ENCODE results near the gene PGM5. TPM values are rescaled to one million over a fixed set of nuclear protein-coding genes. Genes with fewer than 3 reads are reported as not detected.

PGM5 gene
- total RNA-seq, 1 experiment from 2014 or later, result 0.13 TPM

GRCh38 chr9:68418259-68418845 lies 61.9 kb downstream of the PGM5 start:
- Mint-ChIP-seq H3K27me3 (ENCODE audit: low read depth) (peaks cover 17% of the 10 kb centered on the region), H3K4me3 (no peak overlapping the region), H3K27ac (no peak overlapping the region), H3K9me3 (peaks cover 6% of the 10 kb centered on the region), H3K4me1 (no peaks in the 10 kb centered on the region), H3K36me3 (no peaks in the 10 kb centered on the region)
- TF ChIP-seq NFYB (CRISPR knock-in tag; conservative IDR thresholded peaks at IDR 0.05; ENCODE audit: low read depth), result no peak
- POLR2A ChIA-PET, result no interaction called here
- CTCF ChIA-PET, result interaction anchor here (0.9 to 2.4 kb wide), 9 partner anchors 26 to 154 kb away, joined by 3 to 27 read pairs (median 8); partner anchors contain the start of gene TMEM252
- no peak for ATAC-seq
- DNase-seq (ENCODE audit: low spot score), result no peak

GRCh38 chr9:68419901-68420300 lies 63.5 kb downstream of the PGM5 start:
- DNase-seq (ENCODE audit: low spot score), result no peak
- no peak overlapping the region for H3K4me3 Mint-ChIP-seq
- no peak overlapping the region for H3K27ac Mint-ChIP-seq
- peaks cover 10% of the 10 kb centered on the region for H3K9me3 Mint-ChIP-seq
- no peak for ATAC-seq
- POLR2A ChIA-PET, result no interaction called here
- no peaks in the 10 kb centered on the region for H3K36me3 Mint-ChIP-seq
- CTCF ChIA-PET, result interaction anchor here (2.0 kb wide), 1 partner anchor 140 kb away, joined by 7 read pairs; no protein-coding TSS in a partner anchor
- TF ChIP-seq, protein P1, sequence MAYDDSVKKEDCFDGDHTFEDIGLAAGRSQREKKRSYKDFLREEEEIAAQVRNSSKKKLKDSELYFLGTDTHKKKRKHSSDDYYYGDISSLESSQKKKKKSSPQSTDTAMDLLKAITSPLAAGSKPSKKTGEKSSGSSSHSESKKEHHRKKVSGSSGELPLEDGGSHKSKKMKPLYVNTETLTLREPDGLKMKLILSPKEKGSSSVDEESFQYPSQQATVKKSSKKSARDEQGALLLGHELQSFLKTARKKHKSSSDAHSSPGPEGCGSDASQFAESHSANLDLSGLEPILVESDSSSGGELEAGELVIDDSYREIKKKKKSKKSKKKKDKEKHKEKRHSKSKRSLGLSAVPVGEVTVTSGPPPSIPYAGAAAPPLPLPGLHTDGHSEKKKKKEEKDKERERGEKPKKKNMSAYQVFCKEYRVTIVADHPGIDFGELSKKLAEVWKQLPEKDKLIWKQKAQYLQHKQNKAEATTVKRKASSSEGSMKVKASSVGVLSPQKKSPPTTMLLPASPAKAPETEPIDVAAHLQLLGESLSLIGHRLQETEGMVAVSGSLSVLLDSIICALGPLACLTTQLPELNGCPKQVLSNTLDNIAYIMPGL (CRISPR knock-in tag; IDR thresholded peaks at IDR 0.05), result no peak
- TF ChIP-seq ZBTB21 (CRISPR knock-in tag; IDR thresholded peaks at IDR 0.05; ENCODE audit: borderline replicate concordance) (no peak), IRF1 (CRISPR knock-in tag; IDR thresholded peaks at IDR 0.05) (no peak), SP1 (CRISPR knock-in tag; conservative IDR thresholded peaks at IDR 0.05) (no peak), ZNF232 (CRISPR knock-in tag; IDR thresholded peaks at IDR 0.05) (no peak), ATF1 (CRISPR knock-in tag; IDR thresholded peaks at IDR 0.05) (no peak), CREB1 (CRISPR knock-in tag; IDR thresholded peaks at IDR 0.05) (no peak), OVOL2 (CRISPR knock-in tag; IDR thresholded peaks at IDR 0.05; ENCODE audit: borderline replicate concordance) (no peak), JUN (CRISPR knock-in tag; IDR thresholded peaks at IDR 0.05) (no peak), ZNF532 (CRISPR knock-in tag; IDR thresholded peaks at IDR 0.05; ENCODE audit: borderline replicate concordance) (no peak), JAZF1 (CRISPR knock-in tag; IDR thresholded peaks at IDR 0.05) (no peak)
- TF ChIP-seq, protein P2, sequence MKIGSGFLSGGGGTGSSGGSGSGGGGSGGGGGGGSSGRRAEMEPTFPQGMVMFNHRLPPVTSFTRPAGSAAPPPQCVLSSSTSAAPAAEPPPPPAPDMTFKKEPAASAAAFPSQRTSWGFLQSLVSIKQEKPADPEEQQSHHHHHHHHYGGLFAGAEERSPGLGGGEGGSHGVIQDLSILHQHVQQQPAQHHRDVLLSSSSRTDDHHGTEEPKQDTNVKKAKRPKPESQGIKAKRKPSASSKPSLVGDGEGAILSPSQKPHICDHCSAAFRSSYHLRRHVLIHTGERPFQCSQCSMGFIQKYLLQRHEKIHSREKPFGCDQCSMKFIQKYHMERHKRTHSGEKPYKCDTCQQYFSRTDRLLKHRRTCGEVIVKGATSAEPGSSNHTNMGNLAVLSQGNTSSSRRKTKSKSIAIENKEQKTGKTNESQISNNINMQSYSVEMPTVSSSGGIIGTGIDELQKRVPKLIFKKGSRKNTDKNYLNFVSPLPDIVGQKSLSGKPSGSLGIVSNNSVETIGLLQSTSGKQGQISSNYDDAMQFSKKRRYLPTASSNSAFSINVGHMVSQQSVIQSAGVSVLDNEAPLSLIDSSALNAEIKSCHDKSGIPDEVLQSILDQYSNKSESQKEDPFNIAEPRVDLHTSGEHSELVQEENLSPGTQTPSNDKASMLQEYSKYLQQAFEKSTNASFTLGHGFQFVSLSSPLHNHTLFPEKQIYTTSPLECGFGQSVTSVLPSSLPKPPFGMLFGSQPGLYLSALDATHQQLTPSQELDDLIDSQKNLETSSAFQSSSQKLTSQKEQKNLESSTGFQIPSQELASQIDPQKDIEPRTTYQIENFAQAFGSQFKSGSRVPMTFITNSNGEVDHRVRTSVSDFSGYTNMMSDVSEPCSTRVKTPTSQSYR (CRISPR knock-in tag; IDR thresholded peaks at IDR 0.05), result no peak
- TF ChIP-seq, protein P3, sequence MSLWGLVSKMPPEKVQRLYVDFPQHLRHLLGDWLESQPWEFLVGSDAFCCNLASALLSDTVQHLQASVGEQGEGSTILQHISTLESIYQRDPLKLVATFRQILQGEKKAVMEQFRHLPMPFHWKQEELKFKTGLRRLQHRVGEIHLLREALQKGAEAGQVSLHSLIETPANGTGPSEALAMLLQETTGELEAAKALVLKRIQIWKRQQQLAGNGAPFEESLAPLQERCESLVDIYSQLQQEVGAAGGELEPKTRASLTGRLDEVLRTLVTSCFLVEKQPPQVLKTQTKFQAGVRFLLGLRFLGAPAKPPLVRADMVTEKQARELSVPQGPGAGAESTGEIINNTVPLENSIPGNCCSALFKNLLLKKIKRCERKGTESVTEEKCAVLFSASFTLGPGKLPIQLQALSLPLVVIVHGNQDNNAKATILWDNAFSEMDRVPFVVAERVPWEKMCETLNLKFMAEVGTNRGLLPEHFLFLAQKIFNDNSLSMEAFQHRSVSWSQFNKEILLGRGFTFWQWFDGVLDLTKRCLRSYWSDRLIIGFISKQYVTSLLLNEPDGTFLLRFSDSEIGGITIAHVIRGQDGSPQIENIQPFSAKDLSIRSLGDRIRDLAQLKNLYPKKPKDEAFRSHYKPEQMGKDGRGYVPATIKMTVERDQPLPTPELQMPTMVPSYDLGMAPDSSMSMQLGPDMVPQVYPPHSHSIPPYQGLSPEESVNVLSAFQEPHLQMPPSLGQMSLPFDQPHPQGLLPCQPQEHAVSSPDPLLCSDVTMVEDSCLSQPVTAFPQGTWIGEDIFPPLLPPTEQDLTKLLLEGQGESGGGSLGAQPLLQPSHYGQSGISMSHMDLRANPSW (CRISPR knock-in tag; conservative IDR thresholded peaks at IDR 0.05; ENCODE audit: low read depth), result no peak
- H3K27me3 Mint-ChIP-seq (ENCODE audit: low read depth), result peaks cover 22% of the 10 kb centered on the region
- H3K4me1 Mint-ChIP-seq, result no peaks in the 10 kb centered on the region
